NOMO-1 treated with DMSO at 0.1 percent for 48 hours (cell line): ENCODE measurements around the gene ADAMTS3.

ENCODE experiments used
- DNase-seq: peaks from one replicate; lab custom pipeline; 2025; ENCODE audit not compliant: unreplicated experiment; lab: John Stamatoyannopoulos, UW

The ADAMTS3 gene

GRCh38 chr4:72301759-72302158 is 267.3 kb downstream of the ADAMTS3 start:
- DNase-seq = no peak

GRCh38 chr4:72300126-72300525 is 268.9 kb downstream of the ADAMTS3 start:
- DNase-seq = no peak

GRCh38 chr4:72295966-72296557 is 273.0 kb downstream of the ADAMTS3 start:
- peak; percentile 22 for DNase-seq

- no peak for DNase-seq
Measured at GRCh38 chr4:72290737-72291136, 278.3 kb downstream of the ADAMTS3 start.

- DNase-seq = no peak
Measured at GRCh38 chr4:72286910-72287309, 282.1 kb downstream of the ADAMTS3 start.

GRCh38 chr4:72286185-72286584 is 282.8 kb downstream of the ADAMTS3 start:
- no peak for DNase-seq

GRCh38 chr4:72283357-72283756 is 285.7 kb downstream of the ADAMTS3 start:
- DNase-seq = no peak

- no peak for DNase-seq
Measured at GRCh38 chr4:72280252-72280651, 288.8 kb downstream of the ADAMTS3 start.

GRCh38 chr4:72275381-72275780 is 293.6 kb downstream of the ADAMTS3 start:
- DNase-seq = no peak

- DNase-seq = no peak
Measured at GRCh38 chr4:72274251-72274650, 294.8 kb downstream of the ADAMTS3 start.

GRCh38 chr4:72255269-72255668 is 313.8 kb downstream of the ADAMTS3 start:
- DNase-seq = no peak

GRCh38 chr4:72243641-72244040 is 325.4 kb downstream of the ADAMTS3 start:
- peak; percentile 58 for DNase-seq

- DNase-seq = no peak
Measured at GRCh38 chr4:72239487-72240116, 329.4 kb downstream of the ADAMTS3 start.
